Esophagus squamous epithelium (tissue), 5 donors: Measurements from ENCODE around the gene RFX1. TPM values are rescaled to one million over a fixed set of nuclear protein-coding genes. Genes with fewer than 3 reads are reported as not detected.

Source experiments
- DNase-seq: peaks from one replicate; lab custom pipeline; 2025; lab: John Stamatoyannopoulos, UW
- H3K27ac ChIP-seq, 4 donors: fragments of 200-600 bp; sonication (generic); one replicate each; pipeline ENCODE4 v1.5.1; 2016 to 2019; ENCODE audit warnings: mild to moderate bottlenecking in 1 of 4
- H3K27me3 ChIP-seq, 4 donors: fragments of 200-600 bp; sonication (generic); 1 replicate in 3 of 4; 2 replicates in 1 of 4; pipeline versions ENCODE4 v1.5.1 to v1.6.0; 2017 to 2021; ENCODE audit warnings: antibody characterized with exemption in 1 of 4
- H3K36me3 ChIP-seq, 3 donors: fragments of 200-600 bp; sonication (generic); one replicate each; pipeline ENCODE4 v1.5.1; 2016 to 2019
- H3K4me1 ChIP-seq, 3 donors: fragments of 200-600 bp; sonication (generic); one replicate each; pipeline ENCODE4 v1.5.1; 2017 to 2019
- H3K4me3 ChIP-seq, 4 donors: fragments of 200-600 bp; sonication (generic); 1 replicate in 3 of 4; 2 replicates in 1 of 4; pipeline ENCODE4 v1.5.1; 2016 to 2019; ENCODE audit warnings: mild to moderate bottlenecking in 2 of 4, moderate library complexity in 1 of 4
- H3K9me3 ChIP-seq, 3 donors: fragments of 200-600 bp; sonication (generic); one replicate each; pipeline ENCODE4 v1.5.1; 2016 to 2019
- POLR2A ChIP-seq, 4 donors: fragments of 450-650 bp; IDR thresholded peaks; one replicate each; pipeline ENCODE4 v1.6.1; 2017; ENCODE audit warnings: antibody characterized with exemption in 4 of 4, mild to moderate bottlenecking in 4 of 4, moderate library complexity in 3 of 4
- WGBS, 2 donors: methylation state at CpG; one replicate each; pipeline ENCODE4 v1.1.5; 2018; 5-methylcytosine and 5-hydroxymethylcytosine counted together
- intact Hi-C: fragments of 100-400 bp; cut with DNase I; formaldehyde crosslinking; loops from one replicate; pipeline ENCODE4 v1.15.0; 2022
- total RNA-seq, 4 donors: library from RNA; depleted of rRNA; stranded (reverse); fragments of >200 nt; gene quantifications; one replicate each; pipeline ENCODE4 v1.1.0, GENCODE V29; 2016
- TF ChIP-seq, protein P1 (sequence below), 6 experiments: fragments of 450-650 bp in 4 of 6; fragments of 200-600 bp in 2 of 6; sonication (generic) in 2 of 6; IDR thresholded peaks; one replicate each; pipeline ENCODE4 v1.5.1; 2016 to 2019; ENCODE audit warnings: antibody characterized with exemption in 6 of 6, mild to moderate bottlenecking in 4 of 6, moderate library complexity in 4 of 6
- donor health status: DM: yes; HTN: yes; CAD: no.

The RFX1 gene
- total RNA-seq, 4 donors from 2014 or later = 1.8 to 7.5 (median 3.9) TPM

- Histone ChIP-seq H3K36me3 (no peaks in the 10 kb centered on the region), H3K27ac (no peak overlapping the region), H3K4me3 (no peak overlapping the region), H3K27me3 (no peaks in the 10 kb centered on the region), H3K4me1 (peaks cover 0 to 13% (median 0%) of the 10 kb centered on the region in 3 donors), H3K9me3 (no peaks in the 10 kb centered on the region)
- WGBS, 2 donors = 63 to 65% methylated on average over 8 of the region's 8 CpGs
- no peak for TF ChIP-seq POLR2A (IDR thresholded peaks at IDR 0.05)
- TF ChIP-seq, protein P1, sequence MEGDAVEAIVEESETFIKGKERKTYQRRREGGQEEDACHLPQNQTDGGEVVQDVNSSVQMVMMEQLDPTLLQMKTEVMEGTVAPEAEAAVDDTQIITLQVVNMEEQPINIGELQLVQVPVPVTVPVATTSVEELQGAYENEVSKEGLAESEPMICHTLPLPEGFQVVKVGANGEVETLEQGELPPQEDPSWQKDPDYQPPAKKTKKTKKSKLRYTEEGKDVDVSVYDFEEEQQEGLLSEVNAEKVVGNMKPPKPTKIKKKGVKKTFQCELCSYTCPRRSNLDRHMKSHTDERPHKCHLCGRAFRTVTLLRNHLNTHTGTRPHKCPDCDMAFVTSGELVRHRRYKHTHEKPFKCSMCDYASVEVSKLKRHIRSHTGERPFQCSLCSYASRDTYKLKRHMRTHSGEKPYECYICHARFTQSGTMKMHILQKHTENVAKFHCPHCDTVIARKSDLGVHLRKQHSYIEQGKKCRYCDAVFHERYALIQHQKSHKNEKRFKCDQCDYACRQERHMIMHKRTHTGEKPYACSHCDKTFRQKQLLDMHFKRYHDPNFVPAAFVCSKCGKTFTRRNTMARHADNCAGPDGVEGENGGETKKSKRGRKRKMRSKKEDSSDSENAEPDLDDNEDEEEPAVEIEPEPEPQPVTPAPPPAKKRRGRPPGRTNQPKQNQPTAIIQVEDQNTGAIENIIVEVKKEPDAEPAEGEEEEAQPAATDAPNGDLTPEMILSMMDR (IDR thresholded peaks at IDR 0.05) = no peak
- DNase-seq = no peak
- intact Hi-C loops = no loop called here
Observed at GRCh38 chr19:14015524-14016035, 9.5 kb upstream of the RFX1 start.

GRCh38 chr19:14012378-14012915, 6.3 kb upstream of the RFX1 start:
- H3K4me1 ChIP-seq = peaks cover 0 to 23% (median 0%) of the 10 kb centered on the region in 3 donors
- no peaks in the 10 kb centered on the region for H3K27me3 ChIP-seq
- intact Hi-C loops = no loop called here
- no peaks in the 10 kb centered on the region for H3K9me3 ChIP-seq
- DNase-seq = no peak
- H3K36me3 ChIP-seq = no peaks in the 10 kb centered on the region
- 56% methylated on average over 2 of the region's 2 CpGs for WGBS, 2 donors
- H3K4me3 ChIP-seq = no peak overlapping the region
- TF ChIP-seq POLR2A (IDR thresholded peaks at IDR 0.05) = no peak
- TF ChIP-seq, protein P1 (IDR thresholded peaks at IDR 0.05) = no peak
- H3K27ac ChIP-seq = no peak overlapping the region

- H3K27me3 ChIP-seq = no peaks in the 10 kb centered on the region
- WGBS, 2 donors = 12 to 16% methylated on average over 15 of the region's 56 CpGs
- peaks cover 23 to 66% (median 30%) of the 10 kb centered on the region in 3 donors for H3K4me1 ChIP-seq
- no peak for DNase-seq
- peak overlapping the region; percentile 62 to 98 (median 88) for H3K4me3 ChIP-seq
- H3K36me3 ChIP-seq = no peaks in the 10 kb centered on the region
- no peaks in the 10 kb centered on the region for H3K9me3 ChIP-seq
- TF ChIP-seq, protein P1 (IDR thresholded peaks at IDR 0.05) = peak in 2 of 6 experiments; percentile 25 to 31
- TF ChIP-seq POLR2A (IDR thresholded peaks at IDR 0.05) = peak in 2 of 4 donors; percentile 40 to 43
- intact Hi-C loops = loop anchor here (10.0 kb wide), 1 partner anchor 842 kb away; no protein-coding TSS in a partner anchor
- H3K27ac ChIP-seq = peak overlapping the region; percentile 94 to 100 (median 98)
Observed at GRCh38 chr19:14006766-14007562, 844 bp upstream of the RFX1 start.

GRCh38 chr19:14005349-14006084, 603 bp downstream of the RFX1 start:
- Histone ChIP-seq H3K36me3 (no peaks in the 10 kb centered on the region), H3K4me1 (peaks cover 23 to 66% (median 30%) of the 10 kb centered on the region in 3 donors)
- TF ChIP-seq POLR2A (IDR thresholded peaks at IDR 0.05) = peak in 3 of 4 donors; percentile 30 to 63 (median 37)
- TF ChIP-seq, protein P1 (IDR thresholded peaks at IDR 0.05) = no peak

More at GRCh38 chr19:14005349-14006084, 603 bp downstream of the RFX1 start:
- peak overlapping the region; percentile 94 to 100 (median 98) for H3K27ac ChIP-seq
- 7 to 11% methylated on average over 14 to 15 of the region's 50 CpGs for WGBS, 2 donors
- peak overlapping the region; percentile 62 to 98 (median 88) for H3K4me3 ChIP-seq
- DNase-seq = peak; percentile 53
- no peaks in the 10 kb centered on the region for H3K9me3 ChIP-seq
- intact Hi-C loops = loop anchor here (10.0 kb wide), 1 partner anchor 841 kb away; no protein-coding TSS in a partner anchor
- no peaks in the 10 kb centered on the region for H3K27me3 ChIP-seq
